HG03103 (cell line): ENCODE results near the gene HSF4.

Experiments used
- ATAC-seq: cut with Tn5 transposase; IDR thresholded peaks from one replicate; pipeline ENCODE4 v1.9.1; 2021; ENCODE audit warnings: low read depth; ENCODE audit not compliant: unreplicated experiment

Gene HSF4

GRCh38 chr16:67215706-67216105 is 51.2 kb downstream of the HSF4 start:
- ATAC-seq: no peak

DNA sequence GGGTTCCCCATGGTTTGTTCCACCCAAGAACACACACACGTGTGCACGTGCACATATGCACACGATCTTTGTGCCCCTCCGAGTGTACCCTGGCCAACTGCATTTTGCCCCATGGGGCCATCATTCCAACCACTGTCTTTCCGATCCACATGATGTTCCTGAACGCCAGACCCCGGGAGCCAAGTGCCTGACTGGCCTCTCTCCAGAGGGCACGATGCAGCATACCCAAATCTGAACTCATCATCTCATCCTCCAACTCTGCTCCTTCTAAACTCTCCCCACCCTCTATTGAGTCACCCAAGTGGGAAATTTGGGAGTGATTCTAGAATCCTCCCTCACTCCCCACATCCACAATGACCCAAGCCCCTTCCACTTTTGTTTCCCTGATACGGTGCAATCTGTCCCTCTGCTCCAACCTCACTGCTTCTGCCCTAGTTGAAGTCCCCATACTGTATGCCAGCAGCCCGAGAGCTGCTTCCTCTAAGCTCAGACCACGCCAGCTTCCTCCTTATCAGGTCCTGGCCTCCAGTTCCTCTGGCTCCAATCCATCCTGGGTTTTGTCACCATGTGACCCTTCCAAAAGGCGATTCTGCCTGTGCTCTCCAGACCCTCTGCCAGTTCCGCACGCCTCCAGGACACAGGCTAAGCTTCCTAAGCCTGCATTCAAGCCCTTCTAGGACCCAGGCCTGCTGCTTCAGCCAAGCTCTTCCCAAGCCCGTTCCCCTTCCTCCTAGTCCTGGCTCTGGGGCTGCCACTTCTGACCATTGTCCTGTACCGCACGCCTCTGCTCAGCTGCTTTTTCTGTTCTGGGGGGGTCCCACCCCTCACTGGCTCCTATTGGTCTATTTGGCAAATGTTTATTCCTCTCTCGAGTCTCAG is 52.3 kb downstream of the HSF4 start:
- ATAC-seq: no peak
